Left cardiac atrium (tissue), 4 donors: ENCODE measurements around the gene RASSF5. TPM values are rescaled to one million over a fixed set of nuclear protein-coding genes. Genes with fewer than 3 reads are reported as not detected.

Experiments
- ATAC-seq, 2 donors: fragments of 200-7000 bp; cut with Tn5 transposase; one replicate each; pipeline ENCODE4 v1.9.1; 2020; ENCODE audit warnings: mild to moderate bottlenecking in 2 of 2, moderate library complexity in 2 of 2
- DNase-seq: peaks from one replicate; pipeline ENCODE4 v3.0.0-alpha.2; 2020
- intact Hi-C, 2 donors: fragments of 100-400 bp; cut with DNase I; formaldehyde crosslinking; loops; one replicate each; pipeline versions ENCODE4 v1.14.1 to v1.15.1; 2022 to 2023
- long read RNA-seq: library from polyadenylated mRNA; unstranded; transcript quantifications from one replicate; pipeline ENCODE4 v2.0.0, GENCODE V29; 2021
- total RNA-seq, 2 donors: library from RNA; stranded (reverse); fragmentation: NEBNext Ultra II Directional; extraction: Animal tissue kit (Norgen Biotek cat#: 25700); gene quantifications; one replicate each; pipeline ENCODE4 v1.2.1, GENCODE V29; 2021
- donor health status: DM: no; HTN: yes; CAD: no.
- donor health status: DM: no; HTN: yes; CAD: no; lungs with severe emphysema.
- donor health status: DM: yes; HTN: yes; CAD: no.
- donor health status: Dilated cardiomyopathy.

Gene RASSF5, protein sequence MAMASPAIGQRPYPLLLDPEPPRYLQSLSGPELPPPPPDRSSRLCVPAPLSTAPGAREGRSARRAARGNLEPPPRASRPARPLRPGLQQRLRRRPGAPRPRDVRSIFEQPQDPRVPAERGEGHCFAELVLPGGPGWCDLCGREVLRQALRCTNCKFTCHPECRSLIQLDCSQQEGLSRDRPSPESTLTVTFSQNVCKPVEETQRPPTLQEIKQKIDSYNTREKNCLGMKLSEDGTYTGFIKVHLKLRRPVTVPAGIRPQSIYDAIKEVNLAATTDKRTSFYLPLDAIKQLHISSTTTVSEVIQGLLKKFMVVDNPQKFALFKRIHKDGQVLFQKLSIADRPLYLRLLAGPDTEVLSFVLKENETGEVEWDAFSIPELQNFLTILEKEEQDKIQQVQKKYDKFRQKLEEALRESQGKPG
- 10 to 100 TPM in 1 of 2 donors, 1 to 10 TPM in 1; 7.8 to 10.0 TPM for total RNA-seq
- long read RNA-seq, transcript RASSF5-201 (5 exons, 3,496 nt): major isoform, 9 of 16 reads
- long read RNA-seq, partial matches to known transcripts: 0 of 16 reads
- long read RNA-seq, other reads (novel, unspliced or antisense): 7 of 16 reads

DNA sequence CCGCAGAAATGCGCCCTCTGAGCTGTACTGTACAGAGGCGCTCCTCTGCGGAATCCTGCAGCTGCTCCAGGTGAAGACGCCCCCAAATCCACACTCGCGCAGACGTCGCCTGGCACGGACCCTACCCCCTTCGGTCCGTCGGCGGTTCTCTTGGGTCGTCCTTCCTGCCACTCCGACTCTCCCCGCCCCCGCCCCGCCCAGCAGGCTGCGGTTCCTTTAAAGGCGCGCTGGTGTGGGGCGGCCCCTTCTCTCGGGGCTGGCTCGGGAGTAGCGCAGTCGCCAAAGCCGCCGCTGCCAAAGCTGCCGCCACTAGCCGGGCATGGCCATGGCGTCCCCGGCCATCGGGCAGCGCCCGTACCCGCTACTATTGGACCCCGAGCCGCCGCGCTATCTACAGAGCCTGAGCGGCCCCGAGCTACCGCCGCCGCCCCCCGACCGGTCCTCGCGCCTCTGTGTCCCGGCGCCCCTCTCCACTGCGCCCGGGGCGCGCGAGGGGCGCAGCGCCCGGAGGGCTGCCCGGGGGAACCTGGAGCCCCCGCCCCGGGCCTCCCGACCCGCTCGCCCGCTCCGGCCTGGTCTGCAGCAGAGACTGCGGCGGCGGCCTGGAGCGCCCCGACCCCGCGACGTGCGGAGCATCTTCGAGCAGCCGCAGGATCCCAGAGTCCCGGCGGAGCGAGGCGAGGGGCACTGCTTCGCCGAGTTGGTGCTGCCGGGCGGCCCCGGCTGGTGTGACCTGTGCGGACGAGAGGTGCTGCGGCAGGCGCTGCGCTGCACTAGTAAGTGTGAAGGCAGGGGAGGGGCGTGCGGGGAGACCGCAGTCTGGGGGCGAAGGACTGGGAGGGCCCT is at the start of gene RASSF5:
Gene RASSF5, plus strand, starts transcription at position 248 of the 846 bp plus-strand sequence. Its CDS starts 72 bp downstream, at position 320.
- DNase-seq (peak; percentile 90), ATAC-seq (peak; percentile 87 to 92)
- intact Hi-C loops: no loop called here

GRCh38 chr1:206459703-206460102 is 47.6 kb upstream of the RASSF5 start:
- DNase-seq (no peak), ATAC-seq (no peak)
- intact Hi-C loops: no loop called here

GRCh38 chr1:206460836-206461426 is 46.4 kb upstream of the RASSF5 start:
- ATAC-seq: peak in 1 of 2 donors; percentile 56

GRCh38 chr1:206461602-206462455 is 45.5 kb upstream of the RASSF5 start:
- DNase-seq (peak; percentile 70), ATAC-seq (peak; percentile 55 to 70)
- intact Hi-C loops: no loop called here

More at GRCh38 chr1:206460836-206461426, 46.4 kb upstream of the RASSF5 start:
- DNase-seq: peak; percentile 37
- intact Hi-C loops: no loop called here

GRCh38 chr1:206463137-206463536 is 44.2 kb upstream of the RASSF5 start:
- DNase-seq (no peak), ATAC-seq (no peak)

GRCh38 chr1:206463911-206464310 is 43.4 kb upstream of the RASSF5 start:
- no peak for ATAC-seq
- no peak for DNase-seq
- intact Hi-C loops: no loop called here

More at GRCh38 chr1:206463137-206463536, 44.2 kb upstream of the RASSF5 start:
- intact Hi-C loops: no loop called here

- intact Hi-C loops: no loop called here
- DNase-seq: no peak
These were observed 42.8 kb upstream of the RASSF5 start for GRCh38 chr1:206464456-206464964.

DNA sequence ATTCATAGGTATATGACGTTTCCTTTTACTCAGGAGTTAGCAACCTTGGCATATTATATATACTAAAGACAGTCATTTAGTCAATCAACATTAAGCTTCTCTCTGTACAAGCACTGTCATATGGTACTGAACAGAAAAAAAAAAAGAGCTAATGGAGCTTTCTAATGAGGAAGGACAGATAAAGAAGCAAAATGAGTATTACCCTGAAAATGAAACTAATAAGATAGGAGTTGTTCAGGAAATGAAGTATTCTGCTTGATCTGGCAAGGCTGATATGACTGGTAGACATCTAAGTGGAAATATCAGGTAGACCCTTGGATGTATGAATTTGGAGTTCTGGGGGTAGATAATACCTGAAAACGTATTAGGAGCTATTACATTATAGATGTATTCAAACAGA is 41.4 kb upstream of the RASSF5 start:
- intact Hi-C loops: no loop called here
- ATAC-seq: no peak
- DNase-seq: no peak

More at GRCh38 chr1:206464456-206464964, 42.8 kb upstream of the RASSF5 start:
- ATAC-seq: peak; percentile 43 to 76

DNA sequence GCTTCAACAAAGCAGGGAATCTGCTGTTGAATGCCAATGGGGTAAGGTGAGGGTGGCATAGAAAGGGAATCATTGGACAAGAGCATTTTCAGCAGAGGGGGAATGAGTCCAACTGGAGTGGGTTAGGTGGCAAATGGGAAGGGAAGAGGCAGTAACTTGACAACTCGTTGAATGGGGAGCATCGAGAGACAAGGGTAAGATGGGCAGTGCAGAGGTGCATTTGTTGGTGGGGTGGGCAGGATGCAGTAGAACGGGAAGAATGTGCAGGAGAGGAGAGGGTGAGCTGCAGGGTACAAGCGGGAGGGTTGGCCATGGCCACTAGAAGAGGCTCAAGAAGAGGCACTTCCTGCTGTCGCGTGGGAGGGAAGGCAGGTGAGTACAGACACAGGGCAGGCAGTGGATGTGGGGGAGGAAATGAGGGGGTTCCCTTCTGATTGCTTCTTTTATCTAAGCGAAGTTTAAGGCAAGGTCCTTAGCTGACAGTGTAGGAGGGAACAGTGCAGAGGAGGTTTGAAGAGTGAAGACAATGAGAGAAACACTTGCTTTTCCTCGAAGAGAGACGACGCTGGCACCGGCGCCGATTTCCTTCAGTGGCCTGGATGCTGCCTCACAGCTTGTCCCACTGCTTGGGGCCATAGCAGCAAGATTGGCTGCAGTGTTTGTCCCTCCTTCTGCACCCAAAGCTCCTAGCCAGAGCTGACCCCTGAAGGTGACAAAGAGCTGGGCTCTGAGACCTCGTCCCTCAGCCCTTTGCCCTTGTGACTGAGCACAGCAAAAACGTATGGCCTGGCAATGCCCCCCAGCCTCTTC is 40.3 kb upstream of the RASSF5 start:
- DNase-seq: no peak
- intact Hi-C loops: no loop called here
- ATAC-seq: no peak

- DNase-seq (peak; percentile 55), ATAC-seq (peak in 1 of 2 donors; percentile 7)
- intact Hi-C loops: no loop called here
These were observed 39.4 kb upstream of the RASSF5 start for GRCh38 chr1:206467915-206468314.

GRCh38 chr1:206468571-206468970 is 38.8 kb upstream of the RASSF5 start:
- ATAC-seq (no peak), DNase-seq (no peak)
- intact Hi-C loops: no loop called here

- DNase-seq: no peak
- intact Hi-C loops: no loop called here
- ATAC-seq: no peak
These were observed 37.9 kb upstream of the RASSF5 start for GRCh38 chr1:206469411-206469932.

GRCh38 chr1:206469933-206470691 is 37.2 kb upstream of the RASSF5 start, which contains the start of gene IKBKE:
Gene IKBKE (plus strand): TSS chr1:206470476. CDS start chr1:206473228, 2,752 bp downstream.
- peak; percentile 81 to 82 for ATAC-seq
- peak; percentile 57 for DNase-seq
- intact Hi-C loops: no loop called here

DNA sequence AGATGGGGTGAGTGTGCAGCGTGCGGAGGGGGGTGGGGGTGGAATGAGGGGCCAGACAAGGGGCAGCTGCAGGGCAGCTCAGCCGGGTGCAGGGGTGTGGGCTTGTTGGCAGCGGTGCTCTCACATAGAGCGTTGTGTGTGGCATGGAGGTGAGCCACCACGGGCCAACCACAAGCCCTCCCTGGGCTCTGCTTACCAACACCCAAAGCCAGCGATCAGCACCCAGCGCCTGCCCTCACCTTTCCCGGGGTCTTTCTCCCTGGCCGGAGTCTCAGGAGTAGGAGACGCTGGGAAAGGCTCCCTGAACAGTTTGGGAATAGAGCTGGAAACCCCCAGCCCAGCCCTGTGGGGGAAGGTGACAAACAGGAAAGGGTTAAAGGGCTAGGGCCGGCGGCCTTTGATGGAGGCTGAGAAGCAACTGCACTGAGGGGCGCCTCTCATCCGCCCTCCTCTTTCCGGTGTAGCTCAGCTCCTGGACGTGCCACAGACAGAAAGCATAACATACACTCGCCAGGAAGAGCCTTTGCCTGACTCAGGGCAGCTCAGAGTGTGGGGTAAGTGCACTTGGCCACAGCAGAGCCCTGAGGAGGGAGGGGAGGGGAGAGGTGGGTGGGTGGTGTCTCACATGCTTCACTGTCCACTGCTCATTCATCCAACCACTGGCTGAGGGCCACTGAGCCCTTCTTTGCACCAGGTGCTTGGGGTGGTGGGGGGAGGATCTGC is 36.5 kb upstream of the RASSF5 start:
- ATAC-seq: peak; percentile 35 to 74
- DNase-seq: no peak
- intact Hi-C loops: no loop called here

- no peak for DNase-seq
- ATAC-seq: no peak
- intact Hi-C loops: no loop called here
These were observed 35.9 kb upstream of the RASSF5 start for GRCh38 chr1:206471415-206471801.

- ATAC-seq: no peak
- intact Hi-C loops: no loop called here
- no peak for DNase-seq
These were observed 35.3 kb upstream of the RASSF5 start for GRCh38 chr1:206472024-206472423.
